Putamen (tissue), 1 donor: Measurements from ENCODE around the gene TM2D1.
"Not testable (repeated sequence)": the region's sequence is repeated elsewhere in the genome, so short reads cannot be mapped to it uniquely, and the experiment has no call there.

Experiments
- DNase-seq: peaks from one replicate; pipeline ENCODE4 v3.0.0-alpha.2; 2016; ENCODE audit warnings: low spot score

Gene TM2D1

DNA sequence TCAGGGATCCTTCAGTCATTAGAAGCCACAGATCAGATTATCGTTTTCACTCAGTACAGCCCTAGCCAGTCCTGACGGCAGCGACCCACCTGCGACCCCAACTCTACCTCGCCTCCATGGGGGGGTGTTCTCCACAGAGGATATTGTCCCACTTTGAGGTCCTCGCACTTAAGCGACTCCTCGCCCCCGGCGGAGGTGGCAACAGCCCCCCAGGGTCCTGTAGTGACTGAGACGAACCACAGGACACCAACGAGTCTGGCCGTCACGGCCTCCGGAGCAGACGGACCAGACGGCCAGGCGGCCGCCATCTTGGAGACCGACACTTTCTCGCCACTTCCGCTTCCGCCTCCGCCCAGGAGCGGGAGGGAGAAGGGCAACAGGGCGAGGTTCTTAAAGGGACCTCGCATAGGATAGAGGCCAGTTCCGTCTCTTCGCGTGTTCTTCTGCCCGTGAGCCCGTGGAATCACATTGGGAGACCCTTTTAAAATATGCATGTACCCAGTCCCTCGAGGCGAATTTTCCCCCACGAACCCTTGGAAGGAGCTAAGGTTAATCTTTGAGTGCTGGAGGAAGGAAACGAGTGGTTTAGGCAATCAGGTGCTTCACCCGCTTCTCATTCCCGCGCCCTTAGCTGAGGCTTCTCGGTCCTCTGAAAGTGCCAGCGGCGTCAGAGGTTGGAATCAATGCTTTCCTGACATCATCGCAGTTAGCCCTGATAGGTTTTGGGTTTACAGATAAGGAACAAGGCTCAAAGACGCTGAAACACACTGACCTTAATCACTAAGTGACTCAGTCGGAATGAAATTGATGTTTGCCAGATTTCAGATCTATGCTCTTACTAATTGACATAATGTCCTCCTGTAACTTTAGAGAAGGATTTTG lies at the start of gene TM2D1:
Gene TM2D1, minus strand, starts transcription at position 329 of the 882 bp plus-strand sequence. Its CDS starts 21 bp downstream, at position 308.
- peak; percentile 93 for DNase-seq

DNA sequence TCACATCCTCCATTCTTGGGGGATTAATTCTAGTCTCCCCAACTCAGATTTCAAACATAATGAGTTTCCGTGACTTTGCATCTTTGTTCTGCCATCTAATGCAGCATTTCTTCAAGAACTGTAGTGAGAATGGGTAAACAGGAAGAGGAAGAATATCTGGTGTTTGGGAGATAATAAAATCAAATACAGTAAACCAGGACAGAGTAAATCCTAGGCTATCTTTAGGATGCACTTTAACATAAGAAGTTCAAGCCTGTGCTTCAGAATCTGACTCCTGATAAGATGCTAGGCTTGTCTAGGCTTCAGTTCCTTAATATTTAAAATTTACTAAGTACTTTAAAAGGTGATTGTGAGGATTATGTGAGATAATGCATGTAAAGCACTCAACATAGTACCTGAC lies 45.2 kb upstream of the TM2D1 start:
- DNase-seq, result no peak

DNA sequence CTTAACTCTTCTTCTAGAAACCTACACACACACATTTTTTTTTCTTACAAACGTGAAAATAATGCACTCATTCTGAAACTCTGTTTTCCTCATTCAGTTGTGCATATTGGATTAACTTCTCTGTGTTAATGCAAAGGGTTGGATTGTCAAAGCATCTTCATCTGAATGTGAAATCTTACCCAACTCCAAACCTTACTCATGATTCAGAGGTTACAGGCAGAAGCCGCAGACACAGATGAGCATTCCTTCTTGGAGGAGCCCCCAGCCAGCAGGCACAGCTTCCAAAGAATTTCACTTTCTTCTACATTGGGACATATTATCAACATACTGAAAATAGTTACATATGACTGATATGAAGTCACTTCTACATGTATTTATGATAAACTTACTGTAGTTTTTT lies 33.0 kb upstream of the TM2D1 start:
- DNase-seq, result no peak

DNA sequence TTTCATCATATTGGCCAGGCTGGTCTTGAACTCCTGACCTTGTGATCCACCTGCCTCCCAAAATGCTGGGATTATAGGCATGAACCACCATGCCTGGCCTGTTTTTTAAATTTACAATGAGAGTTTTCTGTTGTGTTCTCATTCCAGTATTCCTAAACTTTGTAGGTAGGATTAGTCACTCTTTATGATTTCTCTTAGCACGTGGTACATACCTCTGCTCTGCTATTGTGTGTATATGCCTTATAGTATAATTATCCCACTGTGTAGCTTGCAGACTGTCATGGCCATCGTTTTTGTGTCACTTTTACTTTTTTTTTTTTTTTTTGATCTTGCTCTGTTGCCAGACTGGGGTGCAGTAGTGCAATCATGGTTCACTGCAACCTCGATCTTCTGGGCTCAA lies 31.8 kb upstream of the TM2D1 start:
- DNase-seq, result no peak

DNA sequence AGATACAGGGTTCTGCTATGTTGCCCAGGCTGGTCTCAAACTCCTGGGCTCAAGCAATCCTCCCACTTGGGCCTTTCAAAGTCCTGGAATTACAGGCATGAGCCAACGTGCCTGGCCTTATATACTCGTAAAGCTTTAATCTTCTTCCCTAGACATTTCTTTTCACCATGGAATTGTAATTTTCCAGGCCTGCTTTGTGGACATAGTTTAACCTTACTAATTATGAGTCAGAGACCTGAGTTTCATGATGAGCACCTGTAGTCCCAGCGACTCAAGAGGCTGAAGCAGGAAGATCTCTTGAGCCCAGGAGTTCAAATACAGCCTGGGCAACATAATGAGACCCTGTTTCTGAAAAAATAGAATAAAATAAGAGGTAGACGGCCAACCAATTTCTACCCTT lies 29.6 kb upstream of the TM2D1 start:
- DNase-seq, result no peak

DNA sequence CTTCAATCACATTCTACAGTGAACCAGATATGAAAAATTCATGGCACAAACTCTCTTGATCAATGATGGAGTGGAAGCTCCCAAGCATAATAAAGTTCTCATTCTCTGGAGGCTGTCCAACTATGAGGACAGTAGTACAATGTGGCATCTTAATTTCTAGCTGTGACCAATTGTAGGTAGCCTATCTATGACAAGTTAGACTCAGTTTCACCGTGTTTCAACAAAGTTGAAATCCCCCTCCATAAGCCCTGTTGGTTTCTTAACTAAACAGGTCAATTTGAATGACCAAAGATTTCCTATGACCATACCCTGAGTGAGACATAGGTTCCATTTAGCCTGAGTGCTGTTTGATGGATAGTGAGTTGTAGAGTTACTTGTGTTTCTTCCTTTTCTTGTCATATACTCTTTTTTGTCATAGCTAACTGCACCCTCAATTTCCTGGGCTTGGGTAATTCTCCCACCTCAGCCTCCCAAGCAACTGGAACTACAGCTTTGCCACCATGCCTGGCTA lies 29.1 kb upstream of the TM2D1 start:
- no peak for DNase-seq

DNA sequence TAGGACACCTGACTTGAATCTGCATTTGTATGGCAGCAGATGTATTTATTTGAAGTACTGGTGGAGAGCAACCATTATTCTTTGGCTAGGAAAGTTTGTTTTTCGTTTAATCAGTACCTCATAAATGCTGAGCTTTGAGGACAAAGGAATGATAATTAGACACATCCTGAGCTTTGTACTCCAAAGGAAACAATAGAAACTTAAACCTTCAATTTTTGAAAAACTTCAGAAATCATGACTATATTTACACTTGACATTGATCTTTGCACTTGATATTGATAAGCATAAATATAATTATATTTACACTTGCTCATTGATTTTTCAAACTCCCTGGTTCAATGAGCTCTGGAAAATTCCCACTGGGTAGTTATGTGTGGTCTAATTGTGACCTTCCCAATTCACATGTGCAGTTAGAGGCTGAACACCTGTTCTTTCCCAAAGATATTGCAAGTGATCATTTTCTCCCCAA lies 28.0 kb upstream of the TM2D1 start:
- DNase-seq, result no peak

DNA sequence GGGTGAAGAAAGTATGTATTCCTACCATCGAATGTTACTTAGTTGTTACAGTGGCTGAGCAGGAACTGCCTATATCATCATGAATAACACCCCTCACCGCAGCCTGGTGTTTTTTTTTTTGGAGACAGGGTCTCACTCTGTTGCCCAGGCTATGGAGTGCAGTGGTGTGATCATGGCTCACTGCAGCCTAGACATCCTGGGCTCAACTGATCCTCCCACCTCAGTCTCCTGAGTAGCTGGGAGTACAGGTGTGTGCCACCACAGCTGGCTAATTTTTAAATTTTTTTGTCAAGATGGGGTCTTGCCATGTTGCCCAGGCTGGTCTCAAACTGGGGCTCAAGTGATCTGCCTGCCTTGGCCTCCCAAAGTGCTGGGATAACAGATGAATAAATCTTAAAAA lies 24.6 kb upstream of the TM2D1 start:
- DNase-seq, result no peak

DNA sequence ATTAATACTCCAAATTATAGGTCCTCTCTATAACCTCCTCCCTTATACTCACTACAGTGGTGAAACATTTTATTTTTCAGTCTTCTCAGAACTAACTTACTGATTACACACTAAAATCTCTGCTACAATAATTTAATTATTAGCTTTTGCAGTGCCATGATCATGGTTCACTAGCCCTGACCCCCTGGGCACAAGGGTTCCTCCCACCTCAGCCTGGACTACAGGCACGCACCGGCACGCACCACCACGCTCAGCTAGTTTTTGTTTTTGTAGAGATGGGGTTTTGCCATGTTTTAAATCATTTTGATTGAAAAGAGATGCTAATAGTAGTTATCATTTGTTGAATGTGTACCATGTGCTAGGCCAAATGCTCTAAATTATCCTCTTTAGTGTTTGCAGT lies 23.6 kb upstream of the TM2D1 start:
- DNase-seq, result no peak

DNA sequence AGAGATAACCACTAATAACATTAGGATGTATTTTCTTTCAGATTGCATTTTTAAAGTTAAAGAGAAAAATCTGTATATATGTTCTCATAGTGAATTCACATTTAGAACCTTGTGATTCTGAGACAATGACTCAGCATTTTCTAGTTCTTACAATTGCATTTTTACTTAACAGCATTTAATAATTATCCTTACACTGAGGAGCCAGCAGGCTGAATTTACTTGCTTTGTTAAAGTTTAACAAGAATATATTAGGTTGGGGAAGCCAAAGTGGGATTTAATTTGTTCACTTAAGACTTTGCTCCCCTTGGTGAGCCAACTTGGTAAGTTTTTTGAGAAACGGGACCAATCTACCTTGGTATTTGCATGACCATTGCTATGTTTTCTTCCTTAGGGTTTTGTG lies 21.9 kb upstream of the TM2D1 start:
- no peak for DNase-seq

DNA sequence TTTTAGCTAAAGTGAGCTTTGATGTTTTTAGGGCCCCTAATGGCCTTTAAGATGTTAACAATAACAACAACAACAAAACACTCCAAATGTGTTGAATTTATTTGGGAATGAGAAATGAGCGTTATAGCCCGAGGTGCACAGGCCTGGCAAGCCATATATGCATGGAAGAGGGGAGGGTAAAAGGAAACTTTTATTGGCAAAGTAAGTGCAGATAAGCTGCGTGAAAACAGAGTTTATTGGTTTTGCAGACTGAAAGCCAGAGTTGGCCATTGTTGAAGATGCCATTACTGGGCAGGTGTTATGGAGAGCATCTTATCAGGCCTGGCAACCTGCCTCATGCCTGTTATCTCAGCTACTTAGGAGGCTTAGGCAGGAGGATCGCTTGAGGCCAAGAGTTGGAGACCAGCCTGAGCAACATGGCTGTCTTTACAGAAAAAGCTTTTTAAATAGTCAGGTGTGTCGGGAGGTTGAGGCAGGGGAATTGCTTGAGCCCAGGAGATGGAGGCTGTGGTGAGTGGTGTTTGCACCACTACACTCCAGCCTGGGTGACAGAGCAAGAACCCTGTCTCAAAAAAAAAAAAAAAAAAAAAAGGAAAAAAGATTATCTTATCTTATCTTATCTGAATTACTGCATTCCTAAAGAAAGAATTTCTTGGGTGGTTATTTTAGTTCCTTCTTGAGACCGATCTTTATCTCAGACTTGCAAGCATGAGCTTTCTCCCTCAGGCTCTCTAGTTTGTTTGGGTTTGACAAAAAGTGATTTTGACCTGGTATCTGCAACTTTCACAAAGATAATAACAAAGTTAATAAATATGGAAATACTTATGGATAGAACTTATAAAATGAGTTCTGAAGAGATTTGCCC lies 19.0 kb upstream of the TM2D1 start:
- DNase-seq, result no peak

DNA sequence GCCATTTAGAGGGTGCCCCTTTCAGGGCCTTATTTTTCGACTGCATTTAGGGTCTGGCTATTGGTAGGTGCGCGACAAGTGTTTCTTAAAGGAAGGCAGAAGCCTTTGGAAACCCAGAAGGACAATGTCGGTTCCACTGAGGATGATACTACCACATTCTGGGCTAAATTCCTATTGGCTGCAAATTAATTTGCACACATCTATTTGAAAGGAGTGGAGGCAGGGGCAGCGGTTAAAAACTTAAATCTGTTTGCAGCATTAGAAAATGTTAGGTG lies 18.4 kb upstream of the TM2D1 start:
- DNase-seq, result no peak

DNA sequence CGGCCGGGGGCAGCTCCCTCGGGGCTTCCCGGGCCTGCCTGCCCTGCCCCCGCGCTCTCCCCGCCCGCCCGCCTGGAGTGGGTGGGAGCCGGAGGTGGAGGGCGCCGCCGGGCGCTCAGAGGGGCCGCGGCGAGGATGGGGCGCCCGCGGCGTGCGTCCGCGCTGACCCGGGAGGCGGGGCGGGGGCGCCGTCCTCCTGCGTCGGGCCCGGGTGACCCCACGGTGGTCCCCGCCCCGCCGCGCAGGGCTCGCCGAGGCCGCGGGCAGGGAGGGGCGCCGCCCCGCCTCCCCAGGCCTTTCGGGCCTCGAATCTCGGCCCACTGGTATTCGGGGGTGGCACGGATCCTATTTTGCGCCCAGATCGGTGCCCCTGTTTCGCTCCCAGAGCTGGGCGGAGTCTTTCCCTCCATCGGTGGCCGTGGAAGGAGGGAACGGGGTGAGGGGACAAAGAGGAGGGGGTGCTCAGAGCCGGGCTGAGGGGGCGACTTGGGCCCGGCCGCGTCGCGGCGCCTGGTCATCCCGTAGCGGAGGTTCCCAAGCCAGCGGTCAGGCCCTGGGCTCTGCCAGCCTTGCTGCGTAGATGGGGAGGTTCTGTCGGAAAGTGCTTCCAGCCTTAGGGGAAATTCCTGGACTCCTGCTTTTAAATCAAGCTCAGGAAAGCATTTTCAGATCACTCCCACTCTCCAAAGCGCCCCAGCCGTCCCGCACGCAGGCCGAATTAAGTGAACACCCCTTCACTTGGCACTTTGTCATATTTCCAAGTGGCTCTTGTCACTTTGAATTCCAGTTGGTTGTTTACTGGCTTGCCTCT lies 17.9 kb upstream of the TM2D1 start:
- DNase-seq, result peak; percentile 56

DNA sequence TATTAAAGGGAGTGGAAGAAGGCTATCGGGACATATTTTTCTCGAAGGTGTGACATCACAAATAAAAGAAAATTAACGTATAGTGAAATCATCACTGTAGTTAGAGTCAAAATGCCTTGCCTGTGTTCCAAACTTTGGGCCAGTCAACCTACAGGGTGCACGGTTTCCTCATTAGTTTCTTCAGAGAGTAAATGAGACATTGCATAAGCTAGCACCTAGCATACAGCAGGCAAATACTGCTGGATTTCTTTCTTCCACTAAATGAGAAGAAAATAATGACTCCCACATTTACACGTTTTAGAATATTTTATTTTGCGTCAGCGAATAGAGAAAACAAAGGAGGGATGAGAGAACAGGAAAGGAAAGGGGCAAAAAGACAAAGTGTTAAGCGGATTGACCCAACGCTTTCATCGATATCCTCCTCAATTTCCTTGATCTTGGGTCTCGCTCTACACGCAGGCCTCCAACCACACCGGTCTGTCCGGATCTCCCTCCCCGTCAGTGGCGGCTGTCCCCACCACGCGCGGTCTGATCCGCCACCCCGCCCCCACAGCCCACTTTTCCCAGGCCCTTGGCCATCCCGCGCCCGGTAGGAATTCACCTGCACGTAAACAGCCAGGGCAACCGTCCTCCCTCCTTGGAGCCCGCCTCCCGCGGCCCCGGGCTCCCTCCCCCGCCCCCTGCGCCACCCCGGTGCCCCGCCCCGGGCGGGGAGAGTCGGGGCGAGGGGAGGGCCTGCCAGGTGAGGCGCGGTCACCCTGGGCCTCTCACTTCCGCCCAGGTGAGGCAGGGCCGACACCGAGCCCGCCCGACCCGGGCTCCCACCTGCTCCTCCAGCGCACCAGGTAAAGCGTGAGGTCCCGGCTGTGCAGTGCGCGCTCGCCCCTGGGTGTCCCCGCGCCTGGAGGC lies 17.0 kb upstream of the TM2D1 start, which contains the start of gene PATJ:
Gene PATJ, plus strand, starts transcription at position 770 of the 909 bp plus-strand sequence. CDS start 20,413 bp downstream, outside the sequence.
- DNase-seq, result peak; percentile 60

DNA sequence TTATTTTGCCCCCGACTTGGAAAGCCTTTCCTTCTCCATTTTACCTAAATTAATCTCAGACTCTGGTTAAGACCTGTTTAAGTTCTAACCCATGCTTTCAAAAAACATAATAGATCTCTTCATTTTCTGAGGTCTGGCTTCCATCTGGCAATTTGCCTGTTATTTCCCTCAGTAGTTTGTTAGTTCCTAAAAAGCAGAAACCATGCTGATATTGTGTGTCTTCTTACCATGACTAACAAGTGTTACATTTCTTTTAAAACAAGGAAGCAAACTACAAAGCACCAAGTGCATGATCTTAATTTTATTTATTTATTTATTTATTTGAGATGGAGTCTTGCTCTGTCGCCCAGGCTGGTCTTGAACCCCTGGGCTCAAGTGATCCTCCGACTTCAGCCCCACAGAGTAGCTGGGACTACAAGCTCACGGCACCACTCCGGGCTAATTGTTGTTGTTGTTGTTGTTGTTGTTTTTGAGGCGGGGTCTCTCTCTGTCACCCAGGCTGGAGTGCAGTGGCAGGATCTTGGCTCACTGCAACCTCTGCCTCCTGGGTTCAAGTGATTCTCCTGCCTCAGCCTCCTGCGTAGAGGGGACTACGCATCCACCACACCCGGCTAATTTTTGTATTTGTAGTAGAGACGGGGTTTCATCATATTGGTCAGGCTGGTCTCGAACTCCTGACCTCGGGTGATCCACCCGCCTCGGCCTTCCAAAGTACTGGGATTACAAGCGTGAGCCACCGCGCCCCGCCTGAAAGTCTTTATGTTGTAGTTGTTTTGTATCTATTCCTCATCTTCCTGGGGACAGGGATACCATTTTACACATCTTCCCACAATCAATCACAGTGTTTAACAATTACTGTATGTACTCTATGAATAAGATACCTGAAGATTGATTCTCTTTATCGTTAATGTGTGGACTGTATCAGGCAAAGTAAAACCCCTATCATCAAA lies 16.1 kb upstream of the TM2D1 start:
- no peak for DNase-seq

DNA sequence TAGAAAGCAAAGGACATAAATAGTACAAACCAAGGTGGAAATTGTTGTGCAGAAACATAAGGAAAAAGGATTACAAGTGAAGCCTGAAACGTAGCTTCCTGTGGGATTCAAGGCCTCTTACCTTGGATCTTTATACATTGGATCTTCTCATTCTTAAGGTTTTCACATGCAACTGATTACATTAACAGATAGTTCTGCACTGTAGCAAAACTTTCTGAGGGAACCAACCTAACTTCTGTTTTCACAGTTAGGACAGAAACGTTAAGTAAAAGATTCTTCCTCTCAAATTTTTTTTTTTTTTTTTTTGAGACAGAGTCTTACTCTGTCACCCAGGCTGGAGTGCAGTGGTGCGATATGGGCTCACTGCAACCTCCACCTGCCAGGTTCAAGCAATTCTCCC lies 7.8 kb upstream of the TM2D1 start:
- no peak for DNase-seq

DNA sequence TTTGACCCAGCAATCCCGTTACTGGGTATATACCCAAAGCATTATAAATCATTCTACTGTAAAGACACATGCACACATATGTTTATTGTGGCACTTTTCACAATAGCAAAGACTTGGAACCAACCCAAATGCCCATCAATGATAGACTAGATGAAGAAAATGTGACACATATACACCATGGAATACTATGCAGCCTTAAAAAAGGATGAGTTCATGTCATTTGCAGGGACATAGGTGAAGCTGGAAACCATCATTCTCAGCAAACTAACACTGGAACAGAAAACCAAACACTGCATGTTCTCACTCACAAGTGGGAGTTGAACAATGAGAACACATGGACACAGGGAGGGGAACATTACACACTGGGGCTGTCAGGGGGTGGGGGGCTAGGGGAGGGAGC lies 5.7 kb upstream of the TM2D1 start:
- not testable (repeated sequence) for DNase-seq

DNA sequence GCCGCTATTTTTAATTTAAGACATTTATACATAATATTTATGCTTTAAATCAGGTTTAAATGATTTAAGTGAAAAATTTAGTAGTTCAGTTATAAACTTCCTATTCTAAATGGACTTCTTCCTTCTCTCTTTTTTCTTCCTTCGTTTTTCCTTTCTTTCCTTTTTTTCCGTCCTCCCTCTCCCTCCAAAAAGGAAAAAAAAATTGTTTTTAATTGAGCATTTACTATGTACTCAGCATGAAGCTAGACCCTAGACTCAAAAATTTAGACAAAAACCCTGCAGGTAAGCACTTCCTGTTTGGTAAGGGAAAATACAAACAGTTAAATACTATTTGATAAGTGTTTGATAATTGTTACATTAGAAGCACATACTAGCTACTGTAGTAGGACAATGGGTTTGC lies 2.6 kb upstream of the TM2D1 start:
- DNase-seq, result no peak

DNA sequence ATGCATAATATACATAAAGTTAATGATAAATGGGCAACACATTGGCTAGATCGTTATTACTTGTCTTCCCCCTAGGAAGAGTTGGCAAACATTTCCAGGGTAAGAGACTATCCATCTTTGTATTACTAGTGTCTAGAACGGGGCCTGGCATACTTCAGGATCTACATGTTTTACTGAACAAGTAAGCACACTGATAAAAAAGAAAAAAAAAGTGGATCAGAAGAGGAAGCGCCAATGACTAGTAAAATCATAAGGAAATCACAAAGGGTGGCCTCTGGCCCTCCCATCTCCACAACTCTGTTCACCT lies 482 bp downstream of the TM2D1 start:
- DNase-seq, result no peak
